Peyer's patch (tissue), 4 donors: ENCODE measurements around the gene TMLHE. TPM values are rescaled to one million over a fixed set of nuclear protein-coding genes. Genes with fewer than 3 reads are reported as not detected.
"Not testable (repeated sequence)": the region's sequence is repeated elsewhere in the genome, so short reads cannot be mapped to it uniquely, and the experiment has no call there.

Experiments used
- DNase-seq, 3 donors: peaks; one replicate each; pipeline ENCODE4 v3.0.0-alpha.2; 2017 to 2019
- H3K27ac ChIP-seq, 4 donors: fragments of 200-600 bp; sonication (generic); one replicate each; pipeline ENCODE4 v1.5.1; 2016 to 2019
- H3K27me3 ChIP-seq, 2 donors: fragments of 200-600 bp; sonication (generic); one replicate each; pipeline ENCODE4 v1.5.1; 2019
- H3K36me3 ChIP-seq, 3 donors: fragments of 200-600 bp; sonication (generic); one replicate each; pipeline ENCODE4 v1.5.1; 2016 to 2019
- H3K4me1 ChIP-seq, 4 donors: fragments of 200-600 bp; sonication (generic); one replicate each; pipeline ENCODE4 v1.5.1; 2016 to 2019
- H3K4me3 ChIP-seq, 4 donors: fragments of 200-600 bp; sonication (generic); 1 replicate in 3 of 4; 2 replicates in 1 of 4; pipeline ENCODE4 v1.5.1; 2016 to 2019; ENCODE audit warnings: mild to moderate bottlenecking in 1 of 4
- H3K9me3 ChIP-seq, 4 donors: fragments of 200-600 bp; sonication (generic); one replicate each; pipeline ENCODE4 v1.5.1; 2016 to 2019; ENCODE audit warnings: mild to moderate bottlenecking in 1 of 4
- CTCF ChIP-seq, 6 experiments: fragments of 450-650 bp in 4 of 6; fragments of 200-600 bp in 2 of 6; sonication (generic) in 1 of 6; IDR thresholded peaks; one replicate each; pipeline ENCODE4 v1.5.1; 2017 to 2019; ENCODE audit warnings: antibody characterized with exemption in 6 of 6, mild to moderate bottlenecking in 3 of 6, moderate library complexity in 1 of 6
- POLR2A ChIP-seq, 2 donors: fragments of 450-650 bp; IDR thresholded peaks; one replicate each; pipeline ENCODE4 v1.5.1; 2017; ENCODE audit warnings: antibody characterized with exemption in 2 of 2, mild to moderate bottlenecking in 2 of 2, moderate library complexity in 2 of 2
- total RNA-seq, 4 donors: library from RNA; depleted of rRNA; stranded (reverse); fragments of >200 nt; gene quantifications; one replicate each; pipeline ENCODE4 v1.1.0, GENCODE V29; 2016

Gene TMLHE
- 10 to 100 TPM; 12.4 to 31.1 (median 18.5) TPM for total RNA-seq

GRCh38 chrX:155612312-155613224 is at the start of gene TMLHE, which contains the start of gene SPRY3:
TSS of gene TMLHE (minus strand) at chrX:155612952. CDS start at chrX:155545276, 67,676 bp downstream.
TSS of gene SPRY3 (plus strand) at chrX:155612586.
- peak within 1 kb of the TSS; percentile 51 to 86 (median 70) for H3K4me3 ChIP-seq
- TF ChIP-seq POLR2A (IDR thresholded peaks at IDR 0.05) (peak in 1 of 2 donors; percentile 22), CTCF (IDR thresholded peaks at IDR 0.05) (no peak)
- peaks cover 0 to 6% (median 0%) of the 10 kb centered on the region in 4 donors for H3K4me1 ChIP-seq
- H3K9me3 ChIP-seq, result no peaks in the 10 kb centered on the region
- no peaks in the 10 kb centered on the region for H3K27me3 ChIP-seq
- peak within 1 kb of the TSS; percentile 77 to 96 (median 91) for H3K27ac ChIP-seq
- peak; percentile 71 to 84 (median 80) for DNase-seq
- H3K36me3 ChIP-seq, result no peaks in the 10 kb centered on the region

GRCh38 chrX:155662282-155662681 is 49.5 kb upstream of the TMLHE start:
- no peak overlapping the region for H3K27ac ChIP-seq
- H3K36me3 ChIP-seq, result no peaks in the 10 kb centered on the region
- no peaks in the 10 kb centered on the region for H3K27me3 ChIP-seq
- H3K4me1 ChIP-seq, result no peaks in the 10 kb centered on the region
- TF ChIP-seq CTCF (IDR thresholded peaks at IDR 0.05) (peak in 3 of 6 experiments; percentile 46 to 52 (median 48)), POLR2A (IDR thresholded peaks at IDR 0.05) (no peak)
- no peak for DNase-seq
- H3K9me3 ChIP-seq, result no peaks in the 10 kb centered on the region
- H3K4me3 ChIP-seq, result no peak overlapping the region

- no peak for TF ChIP-seq CTCF (IDR thresholded peaks at IDR 0.05)
- Histone ChIP-seq H3K9me3 (no peaks in the 10 kb centered on the region), H3K27ac (no peak overlapping the region), H3K36me3 (no peaks in the 10 kb centered on the region), H3K27me3 (no peaks in the 10 kb centered on the region), H3K4me1 (no peaks in the 10 kb centered on the region), H3K4me3 (no peak overlapping the region)
- no peak for DNase-seq
Observed at GRCh38 chrX:155645180-155645579, 32.4 kb upstream of the TMLHE start.

GRCh38 chrX:155643240-155643639 is 30.5 kb upstream of the TMLHE start:
- no peak overlapping the region for H3K27ac ChIP-seq
- no peaks in the 10 kb centered on the region for H3K9me3 ChIP-seq
- no peaks in the 10 kb centered on the region for H3K27me3 ChIP-seq
- DNase-seq, result no peak
- H3K36me3 ChIP-seq, result no peaks in the 10 kb centered on the region
- no peak overlapping the region for H3K4me3 ChIP-seq
- H3K4me1 ChIP-seq, result no peaks in the 10 kb centered on the region
- TF ChIP-seq CTCF (IDR thresholded peaks at IDR 0.05) (no peak), POLR2A (IDR thresholded peaks at IDR 0.05) (no peak)

- not testable (repeated sequence) for H3K27me3 ChIP-seq, H3K36me3 ChIP-seq, H3K9me3 ChIP-seq, H3K4me1 ChIP-seq, H3K27ac ChIP-seq
- peak overlapping the region in 2 of 4 donors; percentile 23 to 35 for H3K4me3 ChIP-seq
- DNase-seq, result peak in 1 of 3 donors; percentile 44
Observed at GRCh38 chrX:155641371-155641770, 28.6 kb upstream of the TMLHE start.

- H3K27me3 ChIP-seq, result no peaks in the 10 kb centered on the region
- no peak overlapping the region for H3K4me3 ChIP-seq
- H3K27ac ChIP-seq, result no peak overlapping the region
- H3K4me1 ChIP-seq, result no peaks in the 10 kb centered on the region
- no peak for TF ChIP-seq CTCF (IDR thresholded peaks at IDR 0.05)
- TF ChIP-seq POLR2A (IDR thresholded peaks at IDR 0.05), result no peak
- no peaks in the 10 kb centered on the region for H3K36me3 ChIP-seq
- DNase-seq, result no peak
- H3K9me3 ChIP-seq, result no peaks in the 10 kb centered on the region
Observed at GRCh38 chrX:155637714-155638113, 25.0 kb upstream of the TMLHE start.

GRCh38 chrX:155635019-155635418 is 22.3 kb upstream of the TMLHE start:
- H3K36me3 ChIP-seq, H3K4me3 ChIP-seq: not testable (repeated sequence)

More at GRCh38 chrX:155635019-155635418, 22.3 kb upstream of the TMLHE start:
- H3K27ac ChIP-seq, H3K4me1 ChIP-seq, H3K27me3 ChIP-seq, DNase-seq, H3K9me3 ChIP-seq: not testable (repeated sequence)
